ENCODE measurements around the gene ECE1.
"Not testable (repeated sequence)": the region's sequence is repeated elsewhere in the genome, so short reads cannot be mapped to it uniquely, and the experiment has no call there.

Gene ECE1

DNA sequence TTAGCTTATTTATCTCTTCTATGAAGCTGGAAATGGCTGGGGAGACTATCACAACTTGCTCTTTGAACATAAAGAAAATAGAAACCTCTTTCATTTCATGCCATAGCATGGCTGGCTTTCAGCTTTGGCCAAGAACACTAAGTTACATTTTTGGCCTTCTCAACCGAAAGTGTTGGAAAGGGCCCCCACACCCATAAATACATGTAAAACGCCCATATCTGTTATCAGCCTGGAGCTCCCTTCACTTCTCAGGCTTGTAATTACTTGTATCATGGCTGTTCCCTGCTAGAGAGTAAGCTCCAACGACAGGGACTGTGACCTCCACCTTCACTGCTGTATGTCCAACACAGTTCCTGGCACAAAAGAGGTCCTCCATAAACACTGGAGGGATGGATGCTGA is 100.8 kb downstream of the ECE1 start:
- peaks cover 18% of the 10 kb centered on the region for H3K4me1 Mint-ChIP-seq
- peaks cover 12% of the 10 kb centered on the region for H3K27me3 Mint-ChIP-seq (ENCODE audit: low read depth)
- no peak overlapping the region for H3K27ac Mint-ChIP-seq
- TF ChIP-seq, protein P1, sequence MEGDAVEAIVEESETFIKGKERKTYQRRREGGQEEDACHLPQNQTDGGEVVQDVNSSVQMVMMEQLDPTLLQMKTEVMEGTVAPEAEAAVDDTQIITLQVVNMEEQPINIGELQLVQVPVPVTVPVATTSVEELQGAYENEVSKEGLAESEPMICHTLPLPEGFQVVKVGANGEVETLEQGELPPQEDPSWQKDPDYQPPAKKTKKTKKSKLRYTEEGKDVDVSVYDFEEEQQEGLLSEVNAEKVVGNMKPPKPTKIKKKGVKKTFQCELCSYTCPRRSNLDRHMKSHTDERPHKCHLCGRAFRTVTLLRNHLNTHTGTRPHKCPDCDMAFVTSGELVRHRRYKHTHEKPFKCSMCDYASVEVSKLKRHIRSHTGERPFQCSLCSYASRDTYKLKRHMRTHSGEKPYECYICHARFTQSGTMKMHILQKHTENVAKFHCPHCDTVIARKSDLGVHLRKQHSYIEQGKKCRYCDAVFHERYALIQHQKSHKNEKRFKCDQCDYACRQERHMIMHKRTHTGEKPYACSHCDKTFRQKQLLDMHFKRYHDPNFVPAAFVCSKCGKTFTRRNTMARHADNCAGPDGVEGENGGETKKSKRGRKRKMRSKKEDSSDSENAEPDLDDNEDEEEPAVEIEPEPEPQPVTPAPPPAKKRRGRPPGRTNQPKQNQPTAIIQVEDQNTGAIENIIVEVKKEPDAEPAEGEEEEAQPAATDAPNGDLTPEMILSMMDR (IDR thresholded peaks at IDR 0.05; ENCODE audit: unreplicated experiment in 3 of 3), result no peak
- no peaks in the 10 kb centered on the region for H3K9me3 Mint-ChIP-seq
- no peaks in the 10 kb centered on the region for H3K36me3 Mint-ChIP-seq (ENCODE audit: low read depth)
- H3K4me3 Mint-ChIP-seq, result no peak overlapping the region

DNA sequence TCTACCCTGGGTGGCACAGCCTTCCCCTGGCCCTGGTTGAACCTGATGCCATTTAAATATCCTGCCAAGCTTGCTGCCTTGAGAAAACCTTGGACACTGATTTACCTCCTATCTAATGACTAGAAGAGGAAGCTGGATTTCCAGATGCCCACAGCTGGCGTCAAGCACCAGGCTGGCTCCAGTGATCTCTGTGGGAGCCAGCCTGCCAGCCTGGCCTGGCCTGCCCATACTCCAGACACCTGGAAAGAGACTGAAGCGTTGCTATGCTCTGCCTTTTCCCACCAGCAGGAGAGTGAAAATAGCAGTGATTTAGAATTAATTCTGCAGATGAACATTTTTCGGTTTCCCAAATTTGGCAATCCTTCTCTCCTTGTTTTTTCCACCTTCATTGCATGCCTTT is 102.0 kb downstream of the ECE1 start:
- Mint-ChIP-seq H3K4me1 (peaks cover 18% of the 10 kb centered on the region), H3K27ac (no peak overlapping the region), H3K9me3 (no peaks in the 10 kb centered on the region), H3K4me3 (no peak overlapping the region), H3K36me3 (ENCODE audit: low read depth) (no peaks in the 10 kb centered on the region), H3K27me3 (ENCODE audit: low read depth) (peaks cover 9% of the 10 kb centered on the region)
- TF ChIP-seq, protein P1 (IDR thresholded peaks at IDR 0.05; ENCODE audit: unreplicated experiment in 3 of 3), result no peak

DNA sequence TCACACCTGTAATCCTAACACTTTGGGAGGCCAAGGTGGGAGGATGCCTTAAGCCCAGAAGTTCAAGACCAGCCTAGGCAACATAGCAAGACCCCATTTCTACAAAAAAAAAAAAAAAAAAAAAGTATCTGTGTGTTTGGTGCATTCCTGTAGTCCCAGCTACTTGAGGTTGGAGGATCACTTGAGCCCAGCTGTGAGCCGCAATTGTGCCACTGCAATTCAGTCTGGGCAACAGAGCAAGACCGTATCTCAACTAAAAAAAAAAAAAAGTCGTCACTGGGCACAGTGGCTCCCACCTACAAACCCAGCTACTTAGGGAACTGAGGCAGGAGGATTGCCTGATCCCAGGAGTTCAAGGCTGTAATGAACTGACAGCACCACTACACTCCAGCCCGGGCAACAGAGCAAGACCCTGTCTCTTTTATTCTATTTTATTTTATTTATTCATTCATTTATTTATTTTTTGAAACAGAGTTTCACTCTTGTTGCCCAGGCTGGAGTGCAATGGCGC is 105.0 kb downstream of the ECE1 start:
- Mint-ChIP-seq H3K27ac (no peak overlapping the region), H3K36me3 (ENCODE audit: low read depth) (no peaks in the 10 kb centered on the region), H3K9me3 (no peaks in the 10 kb centered on the region), H3K27me3 (ENCODE audit: low read depth) (peaks cover 4% of the 10 kb centered on the region), H3K4me3 (no peak overlapping the region), H3K4me1 (peaks cover 6% of the 10 kb centered on the region)
- TF ChIP-seq, protein P1 (IDR thresholded peaks at IDR 0.05; ENCODE audit: unreplicated experiment in 3 of 3), result no peak

DNA sequence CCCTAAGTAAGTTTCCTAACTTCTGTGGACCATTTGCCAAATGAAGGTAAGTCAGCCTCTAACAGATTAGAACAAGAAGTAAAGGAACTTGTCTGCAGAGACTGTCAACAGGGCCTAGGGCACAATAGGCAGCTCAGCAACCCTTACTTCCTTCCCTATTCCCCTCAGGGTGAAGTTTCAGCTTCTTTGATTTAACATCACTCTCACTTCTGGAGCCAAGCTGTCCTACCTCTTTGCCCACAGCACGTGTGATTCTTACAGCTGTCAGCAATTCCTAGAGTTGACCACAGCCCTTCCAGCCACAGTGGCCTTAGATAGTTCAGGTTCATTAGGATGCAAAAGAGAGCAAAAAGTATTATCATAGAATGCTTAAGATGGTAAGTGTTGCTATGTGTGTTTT is 106.0 kb downstream of the ECE1 start:
- H3K27ac Mint-ChIP-seq, result no peak overlapping the region

DNA sequence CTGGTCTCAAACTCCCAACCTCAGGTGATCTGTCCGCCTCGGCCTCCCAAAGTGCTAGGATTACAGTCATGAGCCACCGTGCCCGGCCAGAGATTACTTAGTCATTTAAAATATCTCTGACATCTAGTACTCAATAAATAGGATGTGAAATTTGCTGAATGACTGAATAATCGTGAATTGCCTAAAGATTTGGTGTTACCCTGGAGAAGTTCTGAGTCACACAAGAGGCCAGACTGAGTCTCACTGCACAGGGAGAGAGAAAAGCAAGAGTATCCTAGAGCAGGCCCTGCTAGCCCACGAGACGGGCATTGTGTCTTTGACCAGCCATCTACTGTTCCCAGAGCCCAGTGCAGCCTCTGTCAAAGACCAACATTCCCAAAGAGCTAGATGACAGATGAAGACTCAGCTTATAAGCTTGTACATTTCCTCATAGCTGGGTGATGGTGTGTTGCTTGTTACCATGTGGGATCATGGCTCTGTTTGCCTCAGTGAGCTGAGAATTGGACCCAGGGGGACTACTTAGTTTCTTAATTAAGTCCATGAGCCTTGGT is 108.0 kb downstream of the ECE1 start:
- H3K27me3 Mint-ChIP-seq (ENCODE audit: low read depth), result peaks cover 4% of the 10 kb centered on the region
- H3K4me1 Mint-ChIP-seq, result no peaks in the 10 kb centered on the region
- no peak overlapping the region for H3K27ac Mint-ChIP-seq
- no peaks in the 10 kb centered on the region for H3K9me3 Mint-ChIP-seq
- H3K4me3 Mint-ChIP-seq, result no peak overlapping the region
- TF ChIP-seq, protein P1 (IDR thresholded peaks at IDR 0.05; ENCODE audit: unreplicated experiment in 3 of 3), result no peak
- no peaks in the 10 kb centered on the region for H3K36me3 Mint-ChIP-seq (ENCODE audit: low read depth)

More for the DNA sequence above, 106.0 kb downstream of the ECE1 start:
- Mint-ChIP-seq H3K27me3 (ENCODE audit: low read depth) (peaks cover 4% of the 10 kb centered on the region), H3K4me3 (no peak overlapping the region), H3K36me3 (ENCODE audit: low read depth) (no peaks in the 10 kb centered on the region), H3K4me1 (peaks cover 3% of the 10 kb centered on the region), H3K9me3 (no peaks in the 10 kb centered on the region)
- TF ChIP-seq, protein P1 (IDR thresholded peaks at IDR 0.05; ENCODE audit: unreplicated experiment in 3 of 3), result no peak

DNA sequence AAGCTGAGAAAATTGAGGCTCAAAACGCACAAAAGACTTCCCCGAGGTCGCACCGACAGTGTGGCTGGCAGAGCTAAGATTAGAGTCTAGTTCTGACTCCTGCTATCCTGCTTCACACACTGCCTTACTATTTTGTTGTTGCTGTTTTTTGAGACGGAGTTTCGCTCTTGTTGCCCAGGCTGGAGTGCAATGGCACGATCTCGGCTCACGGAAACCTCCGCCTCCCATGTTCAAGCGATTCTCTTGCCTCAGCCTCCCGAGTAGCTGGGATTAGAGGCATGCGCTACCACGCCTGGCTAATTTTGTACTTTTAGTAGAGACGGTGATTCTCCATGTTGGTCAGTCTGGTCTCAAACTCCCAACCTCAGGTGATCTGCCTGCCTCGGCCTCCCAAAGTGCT is 112.0 kb downstream of the ECE1 start:
- not testable (repeated sequence) for H3K27me3 Mint-ChIP-seq (ENCODE audit: low read depth); H3K9me3 Mint-ChIP-seq; H3K36me3 Mint-ChIP-seq (ENCODE audit: low read depth)
- peaks cover 17% of the 10 kb centered on the region for H3K4me1 Mint-ChIP-seq
- H3K4me3 Mint-ChIP-seq, result peak overlapping the region; percentile 55 to 72 (median 68)
- H3K27ac Mint-ChIP-seq, result peak overlapping the region in 1 of 3 experiments; percentile 85

All from nephron (organoid).